Measurements from ENCODE around the gene CHMP5.
"Not testable (repeated sequence)": the region's sequence is repeated elsewhere in the genome, so short reads cannot be mapped to it uniquely, and the experiment has no call there.

The CHMP5 gene

DNA sequence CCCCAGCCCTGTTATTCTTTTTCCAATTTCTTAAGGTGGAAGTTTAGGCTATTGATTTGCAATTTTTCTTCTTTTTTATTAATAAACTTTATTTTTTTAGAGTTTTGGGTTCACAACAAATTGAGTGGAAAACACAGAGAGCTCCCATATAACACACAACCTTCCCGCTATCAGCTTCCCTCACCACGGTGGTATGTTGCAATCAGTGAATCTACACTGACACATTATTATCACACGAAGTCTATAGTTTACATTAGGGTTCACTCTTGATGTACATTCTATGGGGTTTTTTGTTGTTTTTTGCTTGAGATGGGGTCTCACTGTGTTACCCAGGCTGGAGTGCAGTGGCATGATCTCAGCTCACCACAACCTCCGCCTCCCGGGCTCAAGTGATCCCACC lies 20.7 kb downstream of the CHMP5 start:
- no peak for DNase-seq

DNA sequence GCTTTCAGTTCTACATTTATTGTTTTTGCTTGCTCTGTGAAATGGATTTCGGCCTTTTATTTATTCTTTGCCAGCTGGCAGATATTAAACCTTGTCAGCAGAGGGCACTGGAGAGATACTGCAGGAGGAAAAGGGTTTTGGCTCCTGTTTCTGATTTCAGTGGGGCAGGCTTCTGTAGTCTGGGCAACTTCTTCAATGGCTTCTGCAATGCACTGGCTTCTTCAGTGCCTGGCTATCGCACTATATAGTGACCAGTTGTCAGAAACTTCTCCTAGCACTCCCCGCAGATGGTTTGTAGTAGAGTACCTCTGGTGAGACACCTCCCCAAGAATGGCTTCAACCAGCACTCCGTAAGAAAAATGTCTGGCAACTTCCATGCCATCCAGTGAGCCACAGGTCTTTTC lies 22.2 kb downstream of the CHMP5 start:
- no peak for DNase-seq

DNA sequence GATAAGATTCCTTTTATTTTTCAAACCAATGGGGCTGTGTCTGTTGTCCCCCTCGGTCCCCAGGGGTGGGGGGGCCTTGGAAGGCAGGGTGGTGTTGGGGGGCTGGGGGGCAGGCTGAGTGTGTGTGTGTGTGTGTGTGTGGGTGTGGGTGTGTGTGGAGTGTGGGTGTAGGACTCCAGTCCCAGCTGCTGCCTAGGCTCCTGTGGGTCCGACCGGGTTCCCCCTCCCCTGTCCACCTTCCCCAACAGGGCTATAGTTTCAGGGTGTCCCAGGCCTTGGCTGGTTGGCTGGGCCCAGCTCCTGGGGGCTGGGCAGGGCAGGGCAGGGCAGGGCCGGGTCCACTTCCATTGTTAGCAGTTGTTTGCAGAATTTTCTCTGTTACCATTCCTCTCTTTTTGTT lies 23.4 kb downstream of the CHMP5 start:
- DNase-seq = no peak

DNA sequence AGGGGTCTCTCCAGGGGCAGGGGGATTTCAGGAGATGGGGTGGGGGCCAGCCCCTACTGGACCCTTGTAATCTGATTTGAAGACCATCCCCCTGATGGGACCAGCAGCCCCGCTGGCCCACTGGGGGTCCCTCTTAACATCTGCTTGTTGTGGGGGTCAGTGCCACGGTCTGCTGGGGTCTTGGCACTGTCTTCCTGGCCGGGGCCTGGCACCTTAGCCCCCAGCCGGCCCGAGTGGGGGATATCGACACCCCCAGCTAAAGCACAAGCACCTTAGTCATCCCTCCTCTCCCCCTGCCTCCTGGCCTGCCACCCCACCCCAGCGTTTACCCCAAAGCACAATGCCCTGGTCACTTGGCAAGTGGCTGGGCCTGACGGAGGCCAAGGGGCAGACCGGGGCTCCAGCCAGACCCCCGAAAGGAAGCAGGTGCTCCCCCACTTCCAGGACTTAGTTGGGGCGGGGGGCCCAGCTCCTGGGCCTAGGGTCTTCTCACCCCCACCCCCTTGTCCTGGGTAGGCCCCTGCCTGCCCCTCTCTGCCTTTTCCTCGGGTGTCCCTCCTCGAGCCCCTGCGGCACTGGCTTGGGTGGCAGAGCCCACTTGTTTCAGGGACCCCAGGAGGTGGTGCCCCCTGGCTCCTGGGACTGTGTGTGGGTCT lies 24.1 kb downstream of the CHMP5 start:
- peak; percentile 36 for DNase-seq

DNA sequence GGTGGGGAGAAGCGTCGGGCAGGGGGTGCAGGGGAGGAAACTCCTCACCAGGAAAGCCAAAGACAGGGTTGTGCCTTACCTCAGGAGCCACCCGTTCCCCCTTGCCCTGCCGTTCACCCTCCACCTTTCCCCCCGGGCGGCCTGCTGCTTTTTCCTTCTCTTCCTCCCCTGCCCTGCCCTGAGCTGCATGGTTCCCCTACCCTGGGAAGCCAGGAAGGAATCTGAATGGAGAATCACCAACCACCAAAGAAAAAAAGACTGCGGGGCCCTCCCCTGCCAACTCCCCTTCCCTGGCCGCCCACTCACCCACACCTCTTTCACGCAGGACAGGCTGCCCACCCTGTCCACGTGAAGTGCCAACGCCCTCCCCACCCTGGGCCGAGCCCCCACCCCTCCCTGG lies 24.6 kb downstream of the CHMP5 start:
- DNase-seq = peak; percentile 48

DNA sequence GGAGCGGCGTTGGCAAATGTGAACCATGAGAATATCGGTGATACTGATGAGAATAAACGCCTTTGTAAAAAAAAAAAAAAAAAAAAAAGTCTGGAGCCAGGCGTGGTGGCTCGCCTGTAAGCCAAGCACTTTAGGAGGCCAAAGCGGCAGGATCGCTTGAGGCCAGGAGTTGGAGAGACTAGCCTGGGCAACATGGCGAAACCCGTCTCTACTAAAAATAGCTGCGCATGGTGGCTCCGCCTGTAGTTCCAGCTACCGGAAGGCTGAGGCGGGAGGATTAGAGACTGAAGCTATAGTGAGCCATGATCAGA lies 25.0 kb downstream of the CHMP5 start:
- no peak for DNase-seq

DNA sequence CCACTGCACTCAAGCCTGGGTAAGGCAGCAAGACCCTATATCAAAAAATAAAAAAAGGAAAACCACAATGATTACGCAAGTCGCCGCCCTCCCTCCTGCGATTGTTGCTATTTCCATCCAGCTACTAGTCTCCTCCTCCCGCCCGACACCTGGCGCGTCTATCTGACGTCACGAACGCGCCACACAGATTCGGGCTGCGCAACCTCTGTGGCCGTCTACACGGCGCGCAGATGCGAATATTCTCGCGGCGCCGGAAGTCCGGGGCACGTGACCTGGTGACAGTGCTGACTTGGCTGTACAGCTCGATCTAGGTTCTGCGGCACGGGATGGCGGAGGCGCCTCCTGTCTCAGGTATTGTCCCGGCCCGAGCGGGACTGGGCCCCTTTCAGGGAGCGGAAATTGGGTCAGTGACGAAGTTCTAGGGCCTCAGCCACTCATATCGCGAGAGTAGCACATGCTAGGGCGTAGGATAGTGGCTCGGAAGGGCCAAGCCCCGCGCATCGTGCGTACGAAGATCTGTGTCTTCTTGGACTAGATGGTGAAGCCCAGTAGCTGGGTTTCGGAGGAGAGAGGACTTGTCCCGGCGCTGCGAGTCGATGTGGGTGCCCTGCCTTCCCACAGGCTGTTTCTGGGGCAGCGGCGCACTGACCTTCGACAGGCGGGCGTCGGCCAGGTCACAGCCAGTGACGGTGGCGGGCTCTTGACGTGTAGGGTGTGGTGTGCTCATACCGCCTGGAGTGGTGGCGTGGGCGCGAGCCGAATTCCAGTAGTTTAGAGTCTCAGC lies 25.6 kb downstream of the CHMP5 start, which contains the start of gene NFX1:
TSS of gene NFX1 (plus strand) at position 270 of the 784 bp plus-strand sequence. CDS start at position 327, 57 bp downstream.
- peak; percentile 97 for DNase-seq

DNA sequence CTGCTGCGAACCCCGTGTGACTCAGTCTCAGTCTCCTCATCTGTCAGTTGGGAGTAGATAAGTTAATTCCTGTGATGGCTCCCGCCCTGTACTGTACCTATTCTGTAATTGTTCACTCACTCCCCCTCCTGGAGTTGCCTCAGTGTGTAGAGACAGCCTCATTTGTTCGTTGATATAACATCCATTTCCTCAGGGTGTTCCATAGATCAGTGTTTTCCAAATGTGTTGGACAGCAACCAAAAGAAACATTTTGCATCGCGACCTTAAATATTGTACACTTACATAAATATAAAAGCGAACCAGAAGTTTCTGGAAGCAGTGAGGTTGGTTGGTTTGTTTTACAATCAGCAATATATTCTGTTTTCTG lies 26.2 kb downstream of the CHMP5 start:
- no peak for DNase-seq

DNA sequence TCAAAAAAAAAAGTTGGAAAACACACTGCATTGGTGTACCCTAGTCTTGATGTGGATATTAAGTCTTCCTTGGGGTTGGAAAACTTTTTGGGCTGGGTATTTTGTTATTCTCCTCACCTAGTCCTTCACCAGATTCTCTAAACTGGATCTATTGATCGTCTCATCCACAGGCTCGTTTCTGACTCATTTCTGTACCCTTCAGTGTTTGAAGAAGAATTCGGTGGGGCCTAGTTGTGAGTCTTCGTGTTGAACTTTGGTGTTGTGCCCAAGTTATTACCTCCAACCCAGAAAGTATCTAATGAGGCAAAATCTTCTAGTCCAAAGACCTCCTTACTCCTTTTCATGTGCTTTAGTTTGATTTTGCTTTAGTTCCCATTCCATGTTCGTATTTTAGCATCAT lies 27.1 kb downstream of the CHMP5 start:
- DNase-seq = no peak

DNA sequence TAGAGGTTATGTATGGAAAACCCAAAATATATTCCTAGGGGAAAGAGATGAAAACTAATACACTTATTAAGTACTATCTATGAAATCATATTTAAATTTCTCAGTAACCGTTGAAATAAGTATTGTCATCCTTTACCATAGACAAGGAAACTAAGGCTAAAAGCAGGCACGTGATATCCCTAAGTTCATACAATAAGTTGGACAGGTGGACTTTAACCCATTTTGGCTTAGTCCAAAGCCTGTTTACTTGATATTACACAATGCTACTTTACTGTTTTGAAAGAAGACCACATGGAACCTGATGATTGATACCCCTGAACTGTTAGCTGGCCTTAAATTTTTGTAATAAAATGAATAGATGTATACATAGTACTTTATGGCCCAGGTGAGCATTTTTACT lies 28.9 kb downstream of the CHMP5 start:
- no peak for DNase-seq

DNA sequence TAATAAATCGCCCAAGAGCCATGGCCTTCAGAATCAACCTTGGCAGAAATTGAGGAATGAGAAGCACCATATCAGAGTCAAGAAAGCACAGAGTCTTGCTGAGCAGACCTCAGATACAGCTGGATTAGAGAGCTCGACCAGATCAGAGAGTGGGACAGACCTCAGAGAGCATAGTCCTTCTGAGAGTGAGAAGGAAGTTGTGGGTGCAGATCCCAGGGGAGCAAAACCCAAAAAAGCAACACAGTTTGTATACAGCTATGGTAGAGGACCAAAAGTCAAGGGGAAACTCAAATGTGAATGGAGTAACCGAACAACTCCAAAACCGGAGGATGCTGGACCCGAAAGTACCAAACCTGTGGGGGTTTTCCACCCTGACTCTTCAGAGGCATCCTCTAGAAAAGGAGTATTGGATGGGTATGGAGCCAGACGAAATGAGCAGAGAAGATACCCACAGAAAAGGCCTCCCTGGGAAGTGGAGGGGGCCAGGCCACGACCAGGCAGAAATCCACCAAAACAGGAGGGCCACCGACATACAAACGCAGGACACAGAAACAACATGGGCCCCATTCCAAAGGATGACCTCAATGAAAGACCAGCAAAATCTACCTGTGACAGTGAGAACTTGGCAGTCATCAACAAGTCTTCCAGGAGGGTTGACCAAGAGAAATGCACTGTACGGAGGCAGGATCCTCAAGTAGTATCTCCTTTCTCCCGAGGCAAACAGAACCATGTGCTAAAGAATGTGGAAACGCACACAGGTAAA lies 30.0 kb downstream of the CHMP5 start:
- no peak for DNase-seq

DNA sequence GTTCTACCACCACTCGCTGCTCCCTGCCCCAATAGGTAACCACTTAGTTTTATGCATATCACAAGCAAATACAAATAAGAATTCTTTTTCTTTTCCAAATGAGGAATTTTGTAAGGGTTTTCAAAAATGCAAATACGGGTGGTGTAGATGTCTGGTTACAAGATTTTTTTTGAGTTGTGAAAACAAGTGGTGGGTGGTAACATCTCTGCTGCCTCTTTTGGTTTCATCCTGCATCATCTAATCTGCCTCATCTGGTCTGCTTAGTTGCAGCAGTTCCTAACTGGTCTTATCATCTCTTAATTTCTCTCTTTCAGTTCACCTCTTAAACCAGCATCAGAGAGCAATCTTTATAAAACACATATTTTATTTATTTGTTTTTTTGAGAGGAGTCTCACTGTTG lies 30.7 kb downstream of the CHMP5 start:
- no peak for DNase-seq

DNA sequence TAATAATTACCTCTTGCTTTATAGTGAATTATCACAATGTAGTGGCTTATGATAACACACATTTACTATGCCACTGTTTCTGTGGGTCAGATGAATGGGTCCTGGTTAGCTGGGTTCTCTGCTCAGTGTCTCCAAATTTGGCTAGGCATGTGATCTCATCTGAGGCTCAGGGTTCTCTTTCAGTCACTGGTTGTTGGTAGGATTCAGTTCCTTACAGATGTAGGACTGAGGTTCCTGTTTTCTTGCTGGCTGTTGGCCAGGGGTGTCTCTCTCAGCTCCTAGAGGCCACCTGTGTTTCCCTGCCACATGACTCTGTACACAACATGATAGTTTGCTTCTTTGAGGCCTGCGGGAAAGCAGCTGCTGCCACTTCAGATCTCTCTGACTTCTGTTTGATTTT lies 32.6 kb downstream of the CHMP5 start:
- DNase-seq = no peak

DNA sequence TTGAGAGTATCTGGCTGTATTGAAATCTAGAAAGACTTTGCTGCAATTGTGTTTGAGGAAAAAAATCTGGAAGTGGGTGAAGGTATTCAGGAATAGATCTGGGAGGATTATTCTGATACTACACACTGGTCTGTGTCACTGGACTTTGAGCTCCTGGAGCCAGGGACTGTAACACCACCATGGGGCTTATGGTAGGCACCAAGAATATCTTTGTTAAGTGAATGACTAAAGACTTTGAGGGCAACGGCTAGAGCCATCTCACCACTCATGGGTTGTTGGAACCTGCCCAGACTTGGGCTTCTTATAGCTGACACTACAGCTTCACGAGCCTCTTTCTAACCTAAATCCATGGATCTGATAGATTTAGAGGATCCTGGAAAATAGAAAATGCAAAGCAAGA lies 35.7 kb downstream of the CHMP5 start:
- no peak for DNase-seq

DNA sequence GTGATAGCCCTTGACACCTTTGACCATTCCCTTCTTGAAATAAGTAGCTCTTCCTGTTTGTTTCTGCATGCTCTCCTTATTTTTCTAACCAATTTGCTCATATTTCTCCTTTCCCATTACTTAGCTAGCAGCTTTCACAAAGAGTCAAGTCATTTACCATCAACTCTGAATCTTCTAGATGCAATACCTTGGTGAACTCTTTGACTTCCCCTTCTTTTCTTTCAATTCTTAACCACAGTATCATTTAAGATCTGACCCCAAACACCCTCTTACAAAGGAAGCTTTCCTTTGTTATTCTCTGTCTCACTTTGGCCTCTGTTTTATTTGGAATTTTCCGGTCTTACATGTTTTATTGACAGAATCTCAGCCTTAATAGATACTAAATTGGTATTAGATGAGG lies 39.5 kb downstream of the CHMP5 start:
- DNase-seq = no peak

DNA sequence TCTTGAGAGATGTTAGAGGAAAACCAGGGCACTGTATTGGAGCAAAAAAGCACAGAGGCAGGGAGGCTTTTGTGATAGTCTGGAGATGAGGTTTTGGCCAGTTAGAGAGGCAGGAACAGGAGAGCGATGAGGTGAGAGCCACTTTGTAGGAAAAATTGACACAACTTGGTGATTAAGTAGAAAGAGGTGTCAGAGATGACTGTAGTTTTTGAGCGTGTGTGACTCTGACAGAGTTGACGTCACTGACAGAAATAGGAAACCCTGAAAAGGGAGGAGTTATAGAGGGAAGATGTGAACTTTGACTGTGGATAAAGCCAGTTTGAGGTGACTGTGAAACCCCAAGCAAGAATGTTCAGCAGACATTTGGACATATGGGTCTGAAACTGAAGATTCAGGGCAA lies 41.2 kb downstream of the CHMP5 start:
- no peak for DNase-seq

DNA sequence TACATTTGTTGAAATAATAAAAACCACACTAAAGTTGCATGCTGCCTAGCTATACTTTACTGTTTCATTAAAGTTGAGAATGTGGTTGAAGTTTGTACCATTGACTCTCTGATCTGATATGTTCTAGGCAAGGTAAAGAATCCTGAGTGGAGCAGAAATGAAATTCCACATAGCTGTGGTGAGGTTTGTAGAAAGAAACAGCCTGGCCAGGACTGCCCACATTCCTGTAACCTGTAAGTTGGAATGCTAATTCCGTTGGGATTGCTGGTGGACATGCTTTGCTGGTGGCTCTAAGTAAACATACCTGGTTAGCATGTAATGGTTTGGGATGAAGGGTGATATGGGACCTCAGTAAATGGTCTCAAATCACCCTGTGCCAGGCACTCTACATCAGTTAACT lies 42.2 kb downstream of the CHMP5 start:
- no peak for DNase-seq

DNA sequence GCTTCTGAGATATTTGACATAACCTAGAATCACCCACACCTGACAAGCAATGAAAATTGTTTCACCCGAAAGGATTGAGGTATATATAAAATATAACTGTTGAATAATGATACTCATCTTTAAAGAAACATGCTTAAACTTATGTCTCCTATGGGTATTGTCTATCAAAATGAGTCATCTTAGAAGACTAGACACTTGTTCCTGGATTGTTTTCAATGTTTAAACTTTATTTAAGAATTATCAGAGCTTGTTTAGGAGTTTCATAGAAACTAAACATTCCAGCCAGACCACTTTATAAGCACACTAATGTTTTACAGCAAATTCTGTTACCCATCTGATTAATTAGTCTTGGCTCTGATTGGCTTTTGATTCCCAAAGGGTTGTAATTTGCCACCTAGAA lies 45.1 kb downstream of the CHMP5 start:
- no peak for DNase-seq

DNA sequence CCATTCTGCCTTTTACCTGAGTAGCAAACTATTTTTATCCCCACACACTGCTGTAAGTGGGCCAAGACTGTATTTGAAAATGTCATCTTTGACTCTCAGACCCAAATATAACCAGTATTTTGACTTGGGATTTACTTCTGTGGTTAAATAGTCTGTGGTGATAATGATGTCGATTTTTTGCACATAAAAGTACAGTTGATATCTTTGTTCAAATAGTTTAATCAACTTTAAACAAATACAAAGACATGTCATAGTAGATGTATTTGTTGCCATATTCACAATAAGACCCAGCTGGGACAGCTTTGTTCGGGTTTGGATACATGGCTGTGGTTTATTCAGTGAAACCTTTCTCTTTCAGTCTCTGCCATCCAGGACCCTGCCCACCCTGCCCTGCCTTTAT lies 45.9 kb downstream of the CHMP5 start:
- no peak for DNase-seq

DNA sequence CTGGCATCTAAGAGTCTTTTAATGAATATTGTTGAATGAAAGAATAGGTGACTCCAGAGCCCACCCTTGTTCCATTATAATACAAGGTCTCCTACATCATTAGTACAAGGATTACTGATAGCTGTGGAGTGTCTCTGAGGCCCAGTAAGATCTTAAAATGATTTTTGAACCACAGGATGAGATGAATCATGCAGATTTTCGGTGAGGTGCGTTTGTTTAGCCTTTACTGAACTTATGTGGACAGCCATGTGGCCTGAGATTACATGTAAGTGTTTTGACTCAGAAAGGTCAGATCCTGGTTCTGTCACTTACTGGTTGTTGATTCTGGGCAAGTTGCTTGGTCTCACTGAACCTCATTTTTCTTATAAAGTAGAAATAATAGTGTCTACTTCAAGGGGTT lies 47.1 kb downstream of the CHMP5 start:
- DNase-seq = no peak

DNA sequence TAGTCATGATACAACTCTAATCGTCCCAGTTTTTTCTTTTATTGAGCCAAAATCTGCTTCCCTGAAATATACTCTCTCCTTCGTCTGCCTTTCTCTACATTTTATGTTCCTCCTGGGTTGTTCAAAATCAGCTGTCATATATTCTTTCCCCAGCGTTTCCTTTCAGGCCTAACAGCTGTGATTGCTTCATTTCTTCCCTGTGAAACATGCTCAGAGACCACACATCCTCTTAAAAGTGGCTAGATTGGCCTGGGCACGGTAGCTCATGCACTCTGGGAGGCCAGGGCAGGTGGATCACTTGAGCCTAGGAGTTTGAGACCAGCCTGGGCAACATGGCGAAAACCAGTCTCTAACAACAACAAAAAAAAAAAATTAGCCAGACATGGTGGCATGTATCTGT lies 50.5 kb downstream of the CHMP5 start:
- no peak for DNase-seq

DNA sequence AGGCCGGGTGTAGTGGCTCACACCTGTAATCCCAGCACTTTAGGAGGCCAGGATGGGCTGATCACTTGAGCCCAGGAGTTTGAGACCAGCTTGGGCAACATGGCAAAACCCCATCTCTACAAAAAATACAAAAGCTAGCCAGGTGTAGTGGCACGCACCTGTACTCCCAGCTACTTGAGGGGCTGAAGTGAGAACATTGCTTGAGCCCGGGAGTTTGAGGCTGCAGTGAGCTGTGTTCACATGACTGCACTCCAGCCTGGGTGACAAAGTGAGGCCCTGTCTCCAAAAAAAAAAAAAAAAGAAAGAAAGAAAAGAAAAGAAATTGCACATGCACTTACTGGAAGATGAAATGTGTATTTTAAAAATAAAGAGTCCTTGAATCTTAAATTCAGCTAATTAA lies 52.3 kb downstream of the CHMP5 start:
- not testable (repeated sequence) for DNase-seq

DNA sequence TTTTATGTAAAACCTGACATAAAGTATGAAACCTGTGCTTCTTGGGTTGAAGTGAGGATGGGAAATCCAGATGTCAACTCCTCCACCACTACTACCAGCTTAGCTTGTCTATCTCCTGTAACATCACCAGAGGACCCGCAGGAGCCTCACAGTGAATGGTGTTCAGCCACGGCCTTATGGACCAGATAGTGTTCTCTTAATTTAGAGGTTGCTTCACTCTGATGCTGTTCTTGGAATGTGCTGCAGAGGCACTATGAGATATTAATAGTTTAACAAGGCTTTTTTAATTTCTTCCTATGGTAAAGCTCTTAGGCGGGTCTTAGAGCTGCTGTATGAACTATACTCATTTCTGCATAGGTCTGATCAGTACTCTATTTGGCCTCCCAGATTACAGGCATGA lies 53.4 kb downstream of the CHMP5 start:
- DNase-seq = no peak

DNA sequence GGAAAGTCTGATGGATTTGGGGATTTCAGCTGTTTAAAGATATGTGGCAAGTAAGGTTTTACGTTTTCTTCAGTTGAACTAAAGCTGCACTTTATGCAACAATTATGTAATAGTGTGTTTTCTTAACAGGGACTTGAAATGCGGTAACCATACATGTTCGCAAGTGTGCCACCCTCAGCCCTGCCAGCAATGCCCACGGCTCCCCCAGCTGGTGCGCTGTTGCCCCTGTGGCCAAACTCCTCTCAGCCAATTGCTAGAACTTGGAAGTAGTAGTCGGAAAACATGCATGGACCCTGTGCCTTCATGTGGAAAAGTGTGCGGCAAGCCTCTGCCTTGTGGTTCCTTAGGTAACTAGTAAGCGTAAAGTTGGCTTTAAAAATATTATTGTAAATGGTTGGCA lies 53.9 kb downstream of the CHMP5 start:
- DNase-seq = no peak
